ENCODE measurements around the gene PREB. TPM values are rescaled to one million over a fixed set of nuclear protein-coding genes. Genes with fewer than 3 reads are reported as not detected.

PREB gene
- total RNA-seq, 2 donors from 2014 or later, result 50.5 to 53.5 TPM

- H3K36me3 ChIP-seq (ENCODE audit: control insufficient read depth, insufficient read depth, low read length), result no peaks in the 10 kb centered on the region
- H3K9me3 Mint-ChIP-seq, result no peaks in the 10 kb centered on the region
- H3K4me1 ChIP-seq (ENCODE audit: control insufficient read depth, insufficient read depth, low read length), result no peaks in the 10 kb centered on the region
- no peaks in the 10 kb centered on the region for H3K36me3 Mint-ChIP-seq (ENCODE audit: low read depth)
- no peak for TF ChIP-seq CTCF (conservative IDR thresholded peaks at IDR 0.05)
- peak within 1 kb of the TSS; percentile 58 for H3K4me3 Mint-ChIP-seq
- H3K9ac ChIP-seq (ENCODE audit: extremely low read depth, low read length, poor library complexity, severe bottlenecking), result peak within 1 kb of the TSS; percentile 66
- peaks cover 4% of the 10 kb centered on the region for H3K4me1 Mint-ChIP-seq
- peak within 1 kb of the TSS; percentile 81 for H3K4me3 ChIP-seq (ENCODE audit: low read length)
- peaks cover 28% of the 10 kb centered on the region for H3K27me3 Mint-ChIP-seq (ENCODE audit: insufficient read depth)
- peaks cover 26% of the 10 kb centered on the region for H3K27me3 ChIP-seq (ENCODE audit: control insufficient read depth, insufficient read depth, low read length, poor library complexity, severe bottlenecking)
- no peak within 1 kb of the TSS for H3K27ac Mint-ChIP-seq
- H3K27ac ChIP-seq (ENCODE audit: low read depth, low read length), result no peak within 1 kb of the TSS
- DNase-seq, result peak; percentile 84
- 13 to 14% methylated on average over 29 to 54 of the region's 54 CpGs for WGBS, 2 experiments (ENCODE audit: insufficient coverage in 1 of 2, insufficient read length in 1 of 2)
- no peaks in the 10 kb centered on the region for H3K9me3 ChIP-seq (ENCODE audit: control insufficient read depth, low read length)
Measured at GRCh38 chr2:27086724-27087593, 47.5 kb downstream of the PREB start, which contains the start of gene KHK. Gene KHK, plus strand, starts transcription at chr2:27086772. Its CDS starts 488 bp downstream, at chr2:27087260.

GRCh38 chr2:27086090-27086723 lies 48.2 kb downstream of the PREB start:
- peaks cover 9% of the 10 kb centered on the region for H3K4me1 Mint-ChIP-seq
- WGBS, 2 experiments (ENCODE audit: insufficient coverage in 1 of 2, insufficient read length in 1 of 2), result 0% methylated on average over 32 to 81 of the region's 81 CpGs
- no peaks in the 10 kb centered on the region for H3K4me1 ChIP-seq (ENCODE audit: control insufficient read depth, insufficient read depth, low read length)
- peak; percentile 99 for DNase-seq
- H3K27ac ChIP-seq (ENCODE audit: low read depth, low read length), result no peak overlapping the region
- H3K9ac ChIP-seq (ENCODE audit: extremely low read depth, low read length, poor library complexity, severe bottlenecking), result peak overlapping the region; percentile 66
- TF ChIP-seq CTCF (conservative IDR thresholded peaks at IDR 0.05), result peak; percentile 92
- H3K9me3 Mint-ChIP-seq, result no peaks in the 10 kb centered on the region
- peak overlapping the region; percentile 81 for H3K4me3 ChIP-seq (ENCODE audit: low read length)
- no peaks in the 10 kb centered on the region for H3K9me3 ChIP-seq (ENCODE audit: control insufficient read depth, low read length)
- H3K4me3 Mint-ChIP-seq, result peak overlapping the region; percentile 58
- peaks cover 26% of the 10 kb centered on the region for H3K27me3 ChIP-seq (ENCODE audit: control insufficient read depth, insufficient read depth, low read length, poor library complexity, severe bottlenecking)
- no peak overlapping the region for H3K27ac Mint-ChIP-seq
- no peaks in the 10 kb centered on the region for H3K36me3 ChIP-seq (ENCODE audit: control insufficient read depth, insufficient read depth, low read length)
- no peaks in the 10 kb centered on the region for H3K36me3 Mint-ChIP-seq (ENCODE audit: low read depth)
- H3K27me3 Mint-ChIP-seq (ENCODE audit: insufficient read depth), result peaks cover 28% of the 10 kb centered on the region

GRCh38 chr2:27085673-27086089 lies 48.8 kb downstream of the PREB start:
- H3K27me3 ChIP-seq (ENCODE audit: control insufficient read depth, insufficient read depth, low read length, poor library complexity, severe bottlenecking), result peaks cover 26% of the 10 kb centered on the region
- Mint-ChIP-seq H3K9me3 (no peaks in the 10 kb centered on the region), H3K4me1 (peaks cover 9% of the 10 kb centered on the region), H3K36me3 (ENCODE audit: low read depth) (no peaks in the 10 kb centered on the region), H3K27me3 (ENCODE audit: insufficient read depth) (peaks cover 28% of the 10 kb centered on the region), H3K27ac (no peak overlapping the region), H3K4me3 (peak overlapping the region; percentile 58)
- no peaks in the 10 kb centered on the region for H3K4me1 ChIP-seq (ENCODE audit: control insufficient read depth, insufficient read depth, low read length)
- H3K27ac ChIP-seq (ENCODE audit: low read depth, low read length), result no peak overlapping the region
- no peaks in the 10 kb centered on the region for H3K36me3 ChIP-seq (ENCODE audit: control insufficient read depth, insufficient read depth, low read length)
- peak; percentile 85 for DNase-seq
- H3K9ac ChIP-seq (ENCODE audit: extremely low read depth, low read length, poor library complexity, severe bottlenecking), result peak overlapping the region; percentile 66
- TF ChIP-seq CTCF (conservative IDR thresholded peaks at IDR 0.05), result peak; percentile 47
- no peaks in the 10 kb centered on the region for H3K9me3 ChIP-seq (ENCODE audit: control insufficient read depth, low read length)
- peak overlapping the region; percentile 81 for H3K4me3 ChIP-seq (ENCODE audit: low read length)
- 4 to 5% methylated on average over 18 to 38 of the region's 38 CpGs for WGBS, 2 experiments (ENCODE audit: insufficient coverage in 1 of 2, insufficient read length in 1 of 2)
